ENCODE data around the gene C5AR2. TPM values are rescaled to one million over a fixed set of nuclear protein-coding genes. Genes with fewer than 3 reads are reported as not detected.

C5AR2 gene
- total and polyA plus RNA-seq, 2 experiments from 2014 or later: 0.28 TPM; not detected in 1

DNA sequence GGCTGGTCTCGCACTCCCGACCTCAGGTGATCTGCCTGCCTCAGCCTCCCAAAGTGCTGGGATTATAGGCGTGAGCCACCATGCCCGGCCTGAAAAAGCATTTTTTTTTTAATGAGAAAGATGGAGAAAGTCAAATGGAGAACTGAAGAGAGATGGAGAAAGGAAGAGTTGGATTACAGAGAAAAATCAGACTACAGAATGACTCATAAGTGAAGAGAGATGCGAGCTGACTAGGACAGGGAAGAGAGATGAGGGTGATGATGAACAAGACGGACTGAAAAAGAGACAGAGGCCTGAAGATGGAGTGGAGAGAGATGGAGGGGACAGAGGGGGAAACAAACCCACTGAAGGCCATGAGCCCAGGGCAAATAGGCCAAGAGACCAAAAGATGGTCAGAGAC, 18.7 kb downstream of the C5AR2 start (continued):
- TF ChIP-seq, protein P1, sequence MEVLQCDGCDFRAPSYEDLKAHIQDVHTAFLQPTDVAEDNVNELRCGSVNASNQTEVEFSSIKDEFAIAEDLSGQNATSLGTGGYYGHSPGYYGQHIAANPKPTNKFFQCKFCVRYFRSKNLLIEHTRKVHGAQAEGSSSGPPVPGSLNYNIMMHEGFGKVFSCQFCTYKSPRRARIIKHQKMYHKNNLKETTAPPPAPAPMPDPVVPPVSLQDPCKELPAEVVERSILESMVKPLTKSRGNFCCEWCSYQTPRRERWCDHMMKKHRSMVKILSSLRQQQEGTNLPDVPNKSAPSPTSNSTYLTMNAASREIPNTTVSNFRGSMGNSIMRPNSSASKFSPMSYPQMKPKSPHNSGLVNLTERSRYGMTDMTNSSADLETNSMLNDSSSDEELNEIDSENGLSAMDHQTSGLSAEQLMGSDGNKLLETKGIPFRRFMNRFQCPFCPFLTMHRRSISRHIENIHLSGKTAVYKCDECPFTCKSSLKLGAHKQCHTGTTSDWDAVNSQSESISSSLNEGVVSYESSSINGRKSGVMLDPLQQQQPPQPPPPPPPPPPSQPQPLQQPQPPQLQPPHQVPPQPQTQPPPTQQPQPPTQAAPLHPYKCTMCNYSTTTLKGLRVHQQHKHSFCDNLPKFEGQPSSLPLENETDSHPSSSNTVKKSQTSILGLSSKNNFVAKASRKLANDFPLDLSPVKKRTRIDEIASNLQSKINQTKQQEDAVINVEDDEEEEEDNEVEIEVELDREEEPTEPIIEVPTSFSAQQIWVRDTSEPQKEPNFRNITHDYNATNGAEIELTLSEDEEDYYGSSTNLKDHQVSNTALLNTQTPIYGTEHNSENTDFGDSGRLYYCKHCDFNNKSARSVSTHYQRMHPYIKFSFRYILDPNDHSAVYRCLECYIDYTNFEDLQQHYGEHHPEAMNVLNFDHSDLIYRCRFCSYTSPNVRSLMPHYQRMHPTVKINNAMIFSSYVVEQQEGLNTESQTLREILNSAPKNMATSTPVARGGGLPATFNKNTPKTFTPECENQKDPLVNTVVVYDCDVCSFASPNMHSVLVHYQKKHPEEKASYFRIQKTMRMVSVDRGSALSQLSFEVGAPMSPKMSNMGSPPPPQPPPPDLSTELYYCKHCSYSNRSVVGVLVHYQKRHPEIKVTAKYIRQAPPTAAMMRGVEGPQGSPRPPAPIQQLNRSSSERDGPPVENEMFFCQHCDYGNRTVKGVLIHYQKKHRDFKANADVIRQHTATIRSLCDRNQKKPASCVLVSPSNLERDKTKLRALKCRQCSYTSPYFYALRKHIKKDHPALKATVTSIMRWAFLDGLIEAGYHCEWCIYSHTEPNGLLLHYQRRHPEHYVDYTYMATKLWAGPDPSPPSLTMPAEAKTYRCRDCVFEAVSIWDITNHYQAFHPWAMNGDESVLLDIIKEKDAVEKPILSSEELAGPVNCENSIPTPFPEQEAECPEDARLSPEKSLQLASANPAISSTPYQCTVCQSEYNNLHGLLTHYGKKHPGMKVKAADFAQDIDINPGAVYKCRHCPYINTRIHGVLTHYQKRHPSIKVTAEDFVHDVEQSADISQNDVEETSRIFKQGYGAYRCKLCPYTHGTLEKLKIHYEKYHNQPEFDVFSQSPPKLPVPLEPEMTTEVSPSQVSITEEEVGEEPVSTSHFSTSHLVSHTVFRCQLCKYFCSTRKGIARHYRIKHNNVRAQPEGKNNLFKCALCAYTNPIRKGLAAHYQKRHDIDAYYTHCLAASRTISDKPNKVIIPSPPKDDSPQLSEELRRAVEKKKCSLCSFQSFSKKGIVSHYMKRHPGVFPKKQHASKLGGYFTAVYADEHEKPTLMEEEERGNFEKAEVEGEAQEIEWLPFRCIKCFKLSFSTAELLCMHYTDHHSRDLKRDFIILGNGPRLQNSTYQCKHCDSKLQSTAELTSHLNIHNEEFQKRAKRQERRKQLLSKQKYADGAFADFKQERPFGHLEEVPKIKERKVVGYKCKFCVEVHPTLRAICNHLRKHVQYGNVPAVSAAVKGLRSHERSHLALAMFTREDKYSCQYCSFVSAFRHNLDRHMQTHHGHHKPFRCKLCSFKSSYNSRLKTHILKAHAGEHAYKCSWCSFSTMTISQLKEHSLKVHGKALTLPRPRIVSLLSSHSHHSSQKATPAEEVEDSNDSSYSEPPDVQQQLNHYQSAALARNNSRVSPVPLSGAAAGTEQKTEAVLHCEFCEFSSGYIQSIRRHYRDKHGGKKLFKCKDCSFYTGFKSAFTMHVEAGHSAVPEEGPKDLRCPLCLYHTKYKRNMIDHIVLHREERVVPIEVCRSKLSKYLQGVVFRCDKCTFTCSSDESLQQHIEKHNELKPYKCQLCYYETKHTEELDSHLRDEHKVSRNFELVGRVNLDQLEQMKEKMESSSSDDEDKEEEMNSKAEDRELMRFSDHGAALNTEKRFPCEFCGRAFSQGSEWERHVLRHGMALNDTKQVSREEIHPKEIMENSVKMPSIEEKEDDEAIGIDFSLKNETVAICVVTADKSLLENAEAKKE (CRISPR knock-in tag; IDR thresholded peaks at IDR 0.05): no peak
- TF ChIP-seq, protein P2, sequence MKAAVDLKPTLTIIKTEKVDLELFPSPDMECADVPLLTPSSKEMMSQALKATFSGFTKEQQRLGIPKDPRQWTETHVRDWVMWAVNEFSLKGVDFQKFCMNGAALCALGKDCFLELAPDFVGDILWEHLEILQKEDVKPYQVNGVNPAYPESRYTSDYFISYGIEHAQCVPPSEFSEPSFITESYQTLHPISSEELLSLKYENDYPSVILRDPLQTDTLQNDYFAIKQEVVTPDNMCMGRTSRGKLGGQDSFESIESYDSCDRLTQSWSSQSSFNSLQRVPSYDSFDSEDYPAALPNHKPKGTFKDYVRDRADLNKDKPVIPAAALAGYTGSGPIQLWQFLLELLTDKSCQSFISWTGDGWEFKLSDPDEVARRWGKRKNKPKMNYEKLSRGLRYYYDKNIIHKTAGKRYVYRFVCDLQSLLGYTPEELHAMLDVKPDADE (IDR thresholded peaks at IDR 0.05): no peak
- no peak for TF ChIP-seq JUNB (IDR thresholded peaks at IDR 0.05; ENCODE audit: unreplicated experiment)

DNA sequence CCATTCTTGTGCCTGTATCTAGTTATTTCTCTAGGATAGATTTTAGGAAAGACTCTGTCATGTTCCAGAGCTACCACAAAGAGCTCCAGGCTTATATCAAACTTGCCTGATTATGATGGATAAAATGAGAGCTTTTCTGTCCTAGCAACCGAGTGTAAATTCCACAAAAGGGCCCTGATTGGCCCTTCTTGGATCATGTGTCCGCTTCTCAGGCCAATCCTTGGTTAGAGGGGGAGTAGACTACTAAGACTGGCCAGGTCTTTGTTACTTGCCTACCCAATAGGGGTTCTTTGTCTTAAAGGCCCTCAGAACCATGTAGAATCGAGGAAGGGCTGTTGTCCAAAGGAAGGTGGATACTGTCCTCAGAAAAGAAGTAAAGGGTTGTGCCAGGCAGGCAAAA, 19.6 kb downstream of the C5AR2 start:
- Histone ChIP-seq H4K20me1 (replicated peaks; ENCODE audit: insufficient read depth) (peaks cover 14% of the 10 kb centered on the region), H3F3A (replicated peaks; ENCODE audit: low read depth) (peaks cover 14% of the 10 kb centered on the region; the same call in 1 of the 2 replicates), H3K9me2 (ENCODE audit: insufficient read depth) (no peaks in the 10 kb centered on the region), H3K4me2 (no peak overlapping the region), H3K79me2 (replicated peaks; ENCODE audit: insufficient read depth) (peaks cover 60% of the 10 kb centered on the region), H2AFZ (no peak overlapping the region), H3K27ac (ENCODE audit: low read depth) (no peak overlapping the region; the same call in 1 of the 2 replicates), H3K36me3 (ENCODE audit: insufficient read depth) (peaks cover 26% of the 10 kb centered on the region), H3K4me1 (ENCODE audit: insufficient read depth) (peaks cover 16% of the 10 kb centered on the region), H3K4me3 (no peak overlapping the region), H3K27me3 (ENCODE audit: insufficient read depth) (peaks cover 3% of the 10 kb centered on the region; the same call in 1 of the 2 replicates)
- Mint-ChIP-seq H3K9me3 (peaks cover 16% of the 10 kb centered on the region; the same call in 2 of the 3 replicates), H3K4me1 (peaks cover 28% of the 10 kb centered on the region), H3K4me3 (peak overlapping the region; percentile 49), H3K27ac (no peak overlapping the region), H3K27me3 (ENCODE audit: insufficient read depth, low read depth, poor library complexity) (peaks cover 17% of the 10 kb centered on the region), H3K36me3 (ENCODE audit: low read depth) (peaks cover 73% of the 10 kb centered on the region)
- DNase-seq (ENCODE audit: low spot score) (peak; percentile 60), ATAC-seq (peak; percentile 62)
- TF ChIP-seq EZH2phosphoT487 (IDR thresholded peaks at IDR 0.05; ENCODE audit: unreplicated experiment) (no peak), CREB1 (CRISPR knock-in tag; IDR thresholded peaks at IDR 0.05; ENCODE audit: low read depth) (no peak), STAT1 (IDR thresholded peaks at IDR 0.05; ENCODE audit: unreplicated experiment) (no peak), ZNF114 (CRISPR knock-in tag; IDR thresholded peaks at IDR 0.05) (no peak), NANOG (IDR thresholded peaks at IDR 0.05; ENCODE audit: borderline replicate concordance) (no peak)
- TF ChIP-seq, protein P1 (CRISPR knock-in tag; IDR thresholded peaks at IDR 0.05): no peak

Data from GM23338 (cell line).